Panc1 (cell line): ENCODE data around the gene ARHGAP12.

Experiments used
- POLR2AphosphoS5 ChIP-seq: IDR thresholded peaks from 2 replicates; pipeline ENCODE4 v1.6.1; 2012; ENCODE audit warnings: mild to moderate bottlenecking, low read depth, low read length, moderate library complexity
- TF ChIP-seq, protein P1 (sequence below): fragments of 450-650 bp; IDR thresholded peaks from 2 replicates; pipeline ENCODE4 v1.5.1; 2017; ENCODE audit warnings: mild to moderate bottlenecking

GRCh38 chr10:31816318-31816717, 112.3 kb downstream of the ARHGAP12 start:
- TF ChIP-seq, protein P1, sequence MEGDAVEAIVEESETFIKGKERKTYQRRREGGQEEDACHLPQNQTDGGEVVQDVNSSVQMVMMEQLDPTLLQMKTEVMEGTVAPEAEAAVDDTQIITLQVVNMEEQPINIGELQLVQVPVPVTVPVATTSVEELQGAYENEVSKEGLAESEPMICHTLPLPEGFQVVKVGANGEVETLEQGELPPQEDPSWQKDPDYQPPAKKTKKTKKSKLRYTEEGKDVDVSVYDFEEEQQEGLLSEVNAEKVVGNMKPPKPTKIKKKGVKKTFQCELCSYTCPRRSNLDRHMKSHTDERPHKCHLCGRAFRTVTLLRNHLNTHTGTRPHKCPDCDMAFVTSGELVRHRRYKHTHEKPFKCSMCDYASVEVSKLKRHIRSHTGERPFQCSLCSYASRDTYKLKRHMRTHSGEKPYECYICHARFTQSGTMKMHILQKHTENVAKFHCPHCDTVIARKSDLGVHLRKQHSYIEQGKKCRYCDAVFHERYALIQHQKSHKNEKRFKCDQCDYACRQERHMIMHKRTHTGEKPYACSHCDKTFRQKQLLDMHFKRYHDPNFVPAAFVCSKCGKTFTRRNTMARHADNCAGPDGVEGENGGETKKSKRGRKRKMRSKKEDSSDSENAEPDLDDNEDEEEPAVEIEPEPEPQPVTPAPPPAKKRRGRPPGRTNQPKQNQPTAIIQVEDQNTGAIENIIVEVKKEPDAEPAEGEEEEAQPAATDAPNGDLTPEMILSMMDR: no peak
- no peak for TF ChIP-seq POLR2AphosphoS5
